RWPE2 (cell line): ENCODE data around the gene VIPR2.

Experiments
- ATAC-seq: fragments of 200-7000 bp; cut with Tn5 transposase; 3 replicates; pipeline ENCODE4 v1.9.1; 2021; ENCODE audit warnings: low read depth
- DNase-seq: peaks from one replicate; pipeline ENCODE4 v3.0.0-alpha.2; 2020; ENCODE audit warnings: low spot score
- H3K27ac ChIP-seq: fragments of 450-650 bp; 2 replicates; pipeline ENCODE4 v1.5.1; 2017; ENCODE audit warnings: mild to moderate bottlenecking; ENCODE audit not compliant: poor library complexity, severe bottlenecking
- H3K27me3 ChIP-seq: fragments of 250-450 bp; sonication (Bioruptor Pico); 2 replicates; pipeline ENCODE4 v1.5.1; 2021; ENCODE audit warnings: mild to moderate bottlenecking, moderate library complexity; ENCODE audit not compliant: insufficient read depth, poor library complexity, severe bottlenecking
- H3K36me3 ChIP-seq: fragments of 250-450 bp; sonication (Bioruptor Pico); 2 replicates; pipeline ENCODE4 v1.5.1; 2020; ENCODE audit warnings: low read depth, mild to moderate bottlenecking, moderate library complexity
- H3K4me1 ChIP-seq: fragments of 250-450 bp; sonication (Bioruptor Pico); 2 replicates; pipeline ENCODE4 v1.5.1; 2021; ENCODE audit warnings: mild to moderate bottlenecking, moderate library complexity; ENCODE audit not compliant: insufficient read depth, poor library complexity, severe bottlenecking
- H3K4me3 ChIP-seq: fragments of 250-450 bp; sonication (Bioruptor Pico); 2 replicates; pipeline ENCODE4 v1.5.1; 2021; ENCODE audit warnings: mild to moderate bottlenecking, moderate library complexity; ENCODE audit not compliant: severe bottlenecking
- H3K9me3 ChIP-seq: fragments of 250-450 bp; sonication (Bioruptor Pico); 2 replicates; pipeline ENCODE4 v1.5.1; 2021; ENCODE audit warnings: mild to moderate bottlenecking, moderate library complexity; ENCODE audit not compliant: severe bottlenecking
- CTCF ChIP-seq: fragments of 450-650 bp; IDR thresholded peaks from one replicate; pipeline ENCODE4 v1.5.1; 2017; ENCODE audit warnings: mild to moderate bottlenecking, moderate library complexity; ENCODE audit not compliant: poor library complexity, severe bottlenecking

VIPR2 gene

GRCh38 chr7:159128767-159129166, 15.9 kb downstream of the VIPR2 start:
- DNase-seq = peak; percentile 36
- Histone ChIP-seq H3K27me3 (no peaks in the 10 kb centered on the region), H3K36me3 (no peaks in the 10 kb centered on the region), H3K27ac (no peak overlapping the region), H3K4me1 (no peaks in the 10 kb centered on the region), H3K4me3 (no peak overlapping the region), H3K9me3 (no peaks in the 10 kb centered on the region)
- no peak for TF ChIP-seq CTCF
- no peak for ATAC-seq

- peak; percentile 21 for DNase-seq
- Histone ChIP-seq H3K4me1 (no peaks in the 10 kb centered on the region), H3K36me3 (no peaks in the 10 kb centered on the region), H3K4me3 (no peak overlapping the region), H3K9me3 (no peaks in the 10 kb centered on the region), H3K27ac (no peak overlapping the region), H3K27me3 (no peaks in the 10 kb centered on the region)
- TF ChIP-seq CTCF = no peak
- ATAC-seq = no peak
Observed at GRCh38 chr7:159127691-159128642, 16.7 kb downstream of the VIPR2 start.

- Histone ChIP-seq H3K27ac (no peak overlapping the region), H3K27me3 (no peaks in the 10 kb centered on the region), H3K36me3 (no peaks in the 10 kb centered on the region), H3K4me3 (no peak overlapping the region), H3K9me3 (no peaks in the 10 kb centered on the region), H3K4me1 (no peaks in the 10 kb centered on the region)
- TF ChIP-seq CTCF = no peak
- no peak for DNase-seq
- ATAC-seq = no peak
Observed at GRCh38 chr7:159126311-159127260, 18.1 kb downstream of the VIPR2 start.

- Histone ChIP-seq H3K27ac (no peak overlapping the region), H3K9me3 (no peaks in the 10 kb centered on the region), H3K27me3 (no peaks in the 10 kb centered on the region), H3K4me1 (no peaks in the 10 kb centered on the region), H3K4me3 (no peak overlapping the region), H3K36me3 (no peaks in the 10 kb centered on the region)
- no peak for ATAC-seq
- no peak for TF ChIP-seq CTCF
- DNase-seq = no peak
Observed at GRCh38 chr7:159125955-159126270, 18.8 kb downstream of the VIPR2 start.
